Measurements from ENCODE around the gene ZNF598. TPM values are rescaled to one million over a fixed set of nuclear protein-coding genes. Genes with fewer than 3 reads are reported as not detected.
A peak's percentile ranks its signal among the peaks of the same experiment; 100 is the strongest.

ZNF598 gene
- total and polyA plus RNA-seq, 2 of the 13 experiments (the other 11 are each of a cell fraction or from before 2014, with no cell fraction given): 13.5 to 14.2 TPM

- TF ChIP-seq SNAPC4 (CRISPR knock-in tag; IDR thresholded peaks at IDR 0.05): no peak
- TF ChIP-seq PREB (CRISPR knock-in tag; IDR thresholded peaks at IDR 0.05): no peak
- TF ChIP-seq CBX2 (IDR thresholded peaks at IDR 0.05; ENCODE audit: low read depth, low read length): no peak
- TF ChIP-seq CBX2 (CRISPR knock-in tag; IDR thresholded peaks at IDR 0.05; ENCODE audit: low read depth): no peak
- TF ChIP-seq PAXIP1 (CRISPR knock-in tag; conservative IDR thresholded peaks at IDR 0.05): peak; percentile 28; the same call in 1 of the 2 replicates
- no peak for TF ChIP-seq ZNF552 (CRISPR knock-in tag; IDR thresholded peaks at IDR 0.05; ENCODE audit: borderline replicate concordance)
- no peak for TF ChIP-seq KDM6A (CRISPR knock-in tag; IDR thresholded peaks at IDR 0.05; ENCODE audit: low read depth)
- TF ChIP-seq ZHX2 (IDR thresholded peaks at IDR 0.05; ENCODE audit: low read depth): no peak
- TF ChIP-seq ZHX2 (CRISPR knock-in tag; IDR thresholded peaks at IDR 0.05; ENCODE audit: borderline replicate concordance): no peak
- no peak for TF ChIP-seq POLR2A (IDR thresholded peaks at IDR 0.05; ENCODE audit: insufficient read depth in 1 of 2, low read depth in 2 of 2, low read length in 2 of 2)
- no peak for TF ChIP-seq SSRP1 (CRISPR knock-in tag; IDR thresholded peaks at IDR 0.05)
These were observed 5.7 kb upstream of the ZNF598 start (continued) for GRCh38 chr16:2015117-2015946.

Measured in HepG2 (cell line).